ENCODE results near the gene MRM3.
"Not testable (repeated sequence)": the region's sequence is repeated elsewhere in the genome, so short reads cannot be mapped to it uniquely, and the experiment has no call there.

Gene MRM3

GRCh38 chr17:828761-829160 lies 46.6 kb downstream of the MRM3 start:
- DNase-seq, result no peak

GRCh38 chr17:829614-830013 lies 47.5 kb downstream of the MRM3 start:
- DNase-seq, result not testable (repeated sequence)

GRCh38 chr17:830381-830780 lies 48.2 kb downstream of the MRM3 start:
- DNase-seq, result no peak

- no peak for DNase-seq
Observed at GRCh38 chr17:830950-831349, 48.8 kb downstream of the MRM3 start.

DNA sequence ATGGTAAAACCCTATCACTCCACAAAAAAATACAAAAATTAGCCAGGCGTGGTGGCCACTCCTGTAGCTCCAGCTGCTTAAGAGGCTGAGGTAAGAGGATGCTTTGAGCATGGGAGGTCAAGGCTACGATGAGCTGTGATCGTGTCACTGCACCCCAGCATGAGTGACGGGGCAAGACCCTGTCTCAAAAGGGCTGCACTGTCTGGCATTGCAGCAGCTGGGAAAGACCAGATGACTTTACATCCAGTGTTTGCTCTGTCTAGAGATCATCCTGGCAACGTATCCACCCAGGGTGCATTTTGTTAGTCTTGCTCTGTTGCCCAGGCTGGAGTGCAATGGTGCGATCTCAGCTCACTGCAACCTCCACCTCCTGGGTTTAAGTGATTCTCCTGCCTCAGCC lies 52.0 kb downstream of the MRM3 start:
- DNase-seq, result no peak

GRCh38 chr17:835263-835662 lies 53.1 kb downstream of the MRM3 start:
- no peak for DNase-seq

DNA sequence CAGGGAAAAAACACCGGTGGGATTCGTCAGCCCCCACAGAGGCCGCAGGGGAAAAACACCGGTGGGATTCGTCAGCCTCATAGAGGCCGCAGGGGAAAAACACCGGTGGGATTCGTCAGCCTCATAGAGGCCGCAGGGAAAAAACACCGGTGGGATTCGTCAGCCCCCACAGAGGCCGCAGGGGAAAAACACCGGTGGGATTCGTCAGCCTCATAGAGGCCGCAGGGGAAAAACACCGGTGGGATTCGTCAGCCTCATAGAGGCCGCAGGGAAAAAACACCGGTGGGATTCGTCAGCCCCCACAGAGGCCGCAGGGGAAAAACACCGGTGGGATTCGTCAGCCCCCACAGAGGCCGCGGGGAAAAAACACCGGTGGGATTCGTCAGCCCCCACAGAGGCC lies 53.6 kb downstream of the MRM3 start:
- not testable (repeated sequence) for DNase-seq

DNA sequence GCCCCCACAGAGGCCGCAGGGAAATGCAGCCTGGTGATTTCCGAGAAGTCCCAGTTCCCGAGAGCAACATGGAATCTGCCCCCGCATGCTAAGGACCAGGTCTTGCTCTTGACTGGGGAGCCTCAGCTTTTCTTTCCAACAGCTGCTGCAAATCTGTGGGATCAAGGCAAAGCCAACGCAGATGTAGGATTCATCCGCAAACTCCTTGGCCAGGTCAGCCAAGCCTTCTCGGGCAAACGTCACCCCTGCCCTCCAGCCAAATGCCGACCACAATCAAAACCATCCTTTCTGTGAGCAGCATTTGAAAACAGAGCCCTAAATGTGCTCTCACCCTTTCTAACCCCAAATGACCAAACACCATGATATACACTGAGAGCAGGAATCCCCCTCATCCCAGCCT lies 54.0 kb downstream of the MRM3 start:
- no peak for DNase-seq

DNA sequence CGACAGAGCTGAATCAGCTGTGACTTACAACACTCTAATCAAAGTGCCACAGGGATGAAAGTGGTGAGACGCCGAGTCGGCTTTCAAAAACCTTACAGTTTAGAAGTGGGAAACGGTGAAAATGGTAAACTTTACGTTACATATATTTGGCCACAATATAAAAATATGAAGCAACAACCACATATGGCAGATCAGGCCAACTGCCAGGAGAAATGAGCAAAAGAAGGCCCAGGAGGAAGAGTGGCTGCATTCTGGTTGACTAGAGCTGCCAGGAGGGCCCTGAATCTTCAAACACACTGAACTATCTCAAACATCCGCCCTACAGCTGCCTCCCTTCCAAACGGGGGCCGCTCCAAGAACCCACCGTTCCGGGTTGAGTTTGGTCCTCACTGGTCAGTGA lies 56.3 kb downstream of the MRM3 start:
- DNase-seq, result no peak

- DNase-seq, result no peak
Observed at GRCh38 chr17:841313-841712, 59.2 kb downstream of the MRM3 start.

All from bone marrow (tissue), 2 donors.